Measurements from ENCODE around the gene AZGP1.

GRCh38 chr7:99955247-99955646 is 20.6 kb downstream of the AZGP1 start:
- no peak for TF ChIP-seq RARB (CRISPR knock-in tag; IDR thresholded peaks at IDR 0.05)
- TF ChIP-seq CSDC2 (CRISPR knock-in tag; IDR thresholded peaks at IDR 0.05), result no peak
- TF ChIP-seq, protein P1, sequence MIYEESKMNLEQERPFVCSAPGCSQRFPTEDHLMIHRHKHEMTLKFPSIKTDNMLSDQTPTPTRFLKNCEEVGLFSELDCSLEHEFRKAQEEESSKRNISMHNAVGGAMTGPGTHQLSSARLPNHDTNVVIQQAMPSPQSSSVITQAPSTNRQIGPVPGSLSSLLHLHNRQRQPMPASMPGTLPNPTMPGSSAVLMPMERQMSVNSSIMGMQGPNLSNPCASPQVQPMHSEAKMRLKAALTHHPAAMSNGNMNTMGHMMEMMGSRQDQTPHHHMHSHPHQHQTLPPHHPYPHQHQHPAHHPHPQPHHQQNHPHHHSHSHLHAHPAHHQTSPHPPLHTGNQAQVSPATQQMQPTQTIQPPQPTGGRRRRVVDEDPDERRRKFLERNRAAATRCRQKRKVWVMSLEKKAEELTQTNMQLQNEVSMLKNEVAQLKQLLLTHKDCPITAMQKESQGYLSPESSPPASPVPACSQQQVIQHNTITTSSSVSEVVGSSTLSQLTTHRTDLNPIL (CRISPR knock-in tag; IDR thresholded peaks at IDR 0.05; ENCODE audit: low read depth), result no peak
- TF ChIP-seq ZFP30 (CRISPR knock-in tag; IDR thresholded peaks at IDR 0.05), result no peak
- TF ChIP-seq, protein P2, sequence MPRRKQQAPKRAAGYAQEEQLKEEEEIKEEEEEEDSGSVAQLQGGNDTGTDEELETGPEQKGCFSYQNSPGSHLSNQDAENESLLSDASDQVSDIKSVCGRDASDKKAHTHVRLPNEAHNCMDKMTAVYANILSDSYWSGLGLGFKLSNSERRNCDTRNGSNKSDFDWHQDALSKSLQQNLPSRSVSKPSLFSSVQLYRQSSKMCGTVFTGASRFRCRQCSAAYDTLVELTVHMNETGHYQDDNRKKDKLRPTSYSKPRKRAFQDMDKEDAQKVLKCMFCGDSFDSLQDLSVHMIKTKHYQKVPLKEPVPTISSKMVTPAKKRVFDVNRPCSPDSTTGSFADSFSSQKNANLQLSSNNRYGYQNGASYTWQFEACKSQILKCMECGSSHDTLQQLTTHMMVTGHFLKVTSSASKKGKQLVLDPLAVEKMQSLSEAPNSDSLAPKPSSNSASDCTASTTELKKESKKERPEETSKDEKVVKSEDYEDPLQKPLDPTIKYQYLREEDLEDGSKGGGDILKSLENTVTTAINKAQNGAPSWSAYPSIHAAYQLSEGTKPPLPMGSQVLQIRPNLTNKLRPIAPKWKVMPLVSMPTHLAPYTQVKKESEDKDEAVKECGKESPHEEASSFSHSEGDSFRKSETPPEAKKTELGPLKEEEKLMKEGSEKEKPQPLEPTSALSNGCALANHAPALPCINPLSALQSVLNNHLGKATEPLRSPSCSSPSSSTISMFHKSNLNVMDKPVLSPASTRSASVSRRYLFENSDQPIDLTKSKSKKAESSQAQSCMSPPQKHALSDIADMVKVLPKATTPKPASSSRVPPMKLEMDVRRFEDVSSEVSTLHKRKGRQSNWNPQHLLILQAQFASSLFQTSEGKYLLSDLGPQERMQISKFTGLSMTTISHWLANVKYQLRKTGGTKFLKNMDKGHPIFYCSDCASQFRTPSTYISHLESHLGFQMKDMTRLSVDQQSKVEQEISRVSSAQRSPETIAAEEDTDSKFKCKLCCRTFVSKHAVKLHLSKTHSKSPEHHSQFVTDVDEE (CRISPR knock-in tag; IDR thresholded peaks at IDR 0.05), result no peak
- no peak for TF ChIP-seq PATZ1 (CRISPR knock-in tag; IDR thresholded peaks at IDR 0.05; ENCODE audit: borderline replicate concordance)
- no peak for TF ChIP-seq ZNF565 (CRISPR knock-in tag; conservative IDR thresholded peaks at IDR 0.05; ENCODE audit: low read depth)
- no peak for TF ChIP-seq ARNTL (CRISPR knock-in tag; IDR thresholded peaks at IDR 0.05; ENCODE audit: borderline replicate concordance, low read depth)
- TF ChIP-seq, protein P3, sequence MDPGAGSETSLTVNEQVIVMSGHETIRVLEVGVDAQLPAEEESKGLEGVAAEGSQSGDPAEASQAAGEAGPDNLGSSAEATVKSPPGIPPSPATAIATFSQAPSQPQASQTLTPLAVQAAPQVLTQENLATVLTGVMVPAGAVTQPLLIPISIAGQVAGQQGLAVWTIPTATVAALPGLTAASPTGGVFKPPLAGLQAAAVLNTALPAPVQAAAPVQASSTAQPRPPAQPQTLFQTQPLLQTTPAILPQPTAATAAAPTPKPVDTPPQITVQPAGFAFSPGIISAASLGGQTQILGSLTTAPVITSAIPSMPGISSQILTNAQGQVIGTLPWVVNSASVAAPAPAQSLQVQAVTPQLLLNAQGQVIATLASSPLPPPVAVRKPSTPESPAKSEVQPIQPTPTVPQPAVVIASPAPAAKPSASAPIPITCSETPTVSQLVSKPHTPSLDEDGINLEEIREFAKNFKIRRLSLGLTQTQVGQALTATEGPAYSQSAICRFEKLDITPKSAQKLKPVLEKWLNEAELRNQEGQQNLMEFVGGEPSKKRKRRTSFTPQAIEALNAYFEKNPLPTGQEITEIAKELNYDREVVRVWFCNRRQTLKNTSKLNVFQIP (CRISPR knock-in tag; IDR thresholded peaks at IDR 0.05; ENCODE audit: borderline replicate concordance, low read depth), result no peak
- TF ChIP-seq OSR1 (CRISPR knock-in tag; IDR thresholded peaks at IDR 0.05), result no peak
- TF ChIP-seq GLIS3 (CRISPR knock-in tag; IDR thresholded peaks at IDR 0.05), result no peak
- no peak for TF ChIP-seq ZFP3 (CRISPR knock-in tag; IDR thresholded peaks at IDR 0.05)
